Fibroblast of lung (primary cell): ENCODE data around the gene GMPR. TPM values are rescaled to one million over a fixed set of nuclear protein-coding genes. Genes with fewer than 3 reads are reported as not detected.

Experiments used
- DNase-seq, 2 donors: peaks; one replicate each; pipeline versions ENCODE4 v3.0.0 to v3.0.0-alpha.2; 2010; ENCODE audit warnings: low read depth in 2 of 2
- H2AFZ ChIP-seq: 2 replicates; pipeline ENCODE4 v1.5.1; 2012; ENCODE audit warnings: low read length, control low read depth, inconsistent platforms
- H3K27ac ChIP-seq: 2 replicates; pipeline ENCODE4 v1.5.1; 2011; ENCODE audit warnings: low read length, control low read depth; ENCODE audit not compliant: insufficient read depth
- H3K27me3 ChIP-seq: 2 replicates; pipeline ENCODE4 v1.5.1; 2011; ENCODE audit warnings: mild to moderate bottlenecking, low read length; ENCODE audit not compliant: control insufficient read depth, insufficient read depth
- H3K36me3 ChIP-seq: 2 replicates; pipeline ENCODE4 v1.5.1; 2011; ENCODE audit warnings: low read length; ENCODE audit not compliant: control insufficient read depth, insufficient read depth
- H3K4me1 ChIP-seq: 2 replicates; pipeline ENCODE4 v1.5.1; 2011; ENCODE audit warnings: low read length; ENCODE audit not compliant: control insufficient read depth, insufficient read depth; ENCODE audit errors: extremely low read depth
- H3K4me2 ChIP-seq: 2 replicates; pipeline ENCODE4 v1.5.1; 2011; ENCODE audit warnings: low read length, control low read depth; ENCODE audit not compliant: insufficient read depth; ENCODE audit errors: extremely low read depth
- H3K4me3 ChIP-seq, 4 experiments: fragments of 200-600 bp in 1 of 4; sonication (generic) in 1 of 4; replicated peaks in 1 of 4; 2 replicates each; pipeline ENCODE4 v1.5.1; 2011 to 2016; ENCODE audit warnings: low read length in 4 of 4, low read depth in 3 of 4, mild to moderate bottlenecking in 3 of 4, control low read depth in 2 of 4, inconsistent platforms in 1 of 4, mixed read lengths in 1 of 4; ENCODE audit not compliant: insufficient read depth in 1 of 4; ENCODE audit errors: control extremely low read depth in 1 of 4
- H3K79me2 ChIP-seq: 2 replicates; pipeline ENCODE4 v1.5.1; 2012; ENCODE audit warnings: mild to moderate bottlenecking, low read length, inconsistent platforms; ENCODE audit not compliant: control insufficient read depth, insufficient read depth
- H3K9ac ChIP-seq: 2 replicates; pipeline ENCODE4 v1.5.1; 2011; ENCODE audit warnings: mild to moderate bottlenecking, low read length, control low read depth; ENCODE audit not compliant: insufficient read depth
- H3K9me3 ChIP-seq: 2 replicates; pipeline ENCODE4 v1.5.1; 2012; ENCODE audit warnings: low read depth, low read length; ENCODE audit not compliant: control insufficient read depth, insufficient read depth
- H4K20me1 ChIP-seq: 2 replicates; pipeline ENCODE4 v1.5.1; 2011; ENCODE audit warnings: low read length; ENCODE audit not compliant: control insufficient read depth, insufficient read depth; ENCODE audit errors: extremely low read depth
- CTCF ChIP-seq, 2 donors: IDR thresholded peaks in 1 of 2; conservative IDR thresholded peaks in 1 of 2; 1 replicate in 1 of 2; 2 replicates in 1 of 2; pipeline ENCODE4 v1.5.1; 2011 to 2012; ENCODE audit warnings: low read length in 2 of 2, control low read depth in 1 of 2, inconsistent platforms in 1 of 2, low read depth in 1 of 2, mild to moderate bottlenecking in 1 of 2
- EZH2 ChIP-seq: IDR thresholded peaks from 2 replicates; pipeline ENCODE4 v1.5.1; 2012; ENCODE audit warnings: low read length, control low read depth, mild to moderate bottlenecking; ENCODE audit errors: missing control alignments
- polyA plus RNA-seq, 2 donors: library from polyadenylated mRNA; depleted of rRNA in 1 of 2; stranded (reverse) in 1 of 2; unstranded in 1 of 2; fragments of >200 nt; gene quantifications; 2 replicates each; pipeline ENCODE4 v1.2.1, GENCODE V29; 2011 to 2012; ENCODE audit warnings: missing spikeins in 1 of 2
- total RNA-seq: library from RNA; depleted of rRNA; stranded (reverse); fragments of >200 nt; gene quantifications from 2 replicates; pipeline ENCODE4 v1.2.1, GENCODE V29; 2014

Gene GMPR
- total and polyA plus RNA-seq, 2 donors (not counting 1 experiment from before 2014, with no cell fraction given) = 13.2 to 16.4 TPM

DNA sequence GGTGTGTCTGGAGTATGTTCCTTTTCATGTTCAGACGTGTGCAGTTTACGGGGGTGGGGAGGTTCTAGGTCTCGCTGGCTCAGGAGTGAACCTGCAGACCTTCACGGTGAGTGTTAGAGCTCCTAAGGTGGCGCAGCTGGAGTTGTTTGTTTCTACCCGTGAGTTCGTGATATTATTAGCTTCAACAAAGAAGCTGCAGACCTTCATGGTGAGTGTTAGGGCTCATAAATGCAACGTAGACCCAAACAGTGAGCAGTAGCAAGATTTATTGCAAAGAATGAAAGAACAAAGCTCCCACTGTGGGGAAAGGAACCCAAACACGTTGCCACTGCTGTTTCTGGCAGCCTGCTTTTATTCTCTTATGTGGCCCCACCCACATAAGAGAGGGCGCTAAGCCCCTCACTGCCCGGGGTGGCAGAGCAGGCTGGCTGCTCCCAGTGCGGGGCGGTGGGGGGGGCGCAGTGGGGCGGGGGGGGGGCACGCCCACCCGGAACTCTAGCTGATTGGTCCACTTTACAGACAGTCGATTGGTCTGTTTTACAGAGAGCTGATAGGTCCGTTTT, 41.3 kb upstream of the GMPR start:
- Histone ChIP-seq H3K4me1 (no peaks in the 10 kb centered on the region), H3K79me2 (no peaks in the 10 kb centered on the region), H3K27ac (no peak overlapping the region), H4K20me1 (no peaks in the 10 kb centered on the region), H3K9ac (no peak overlapping the region), H2AFZ (no peak overlapping the region), H3K27me3 (no peaks in the 10 kb centered on the region), H3K36me3 (no peaks in the 10 kb centered on the region), H3K9me3 (no peaks in the 10 kb centered on the region), H3K4me2 (no peak overlapping the region), H3K4me3 (no peak overlapping the region)
- DNase-seq = no peak
- TF ChIP-seq CTCF (conservative IDR thresholded peaks at IDR 0.05 in 1 of 2, IDR thresholded peaks at IDR 0.05 in 1 of 2; ENCODE audit: low read depth in 1 of 2, low read length in 2 of 2) = no peak
- TF ChIP-seq EZH2 = no peak

GRCh38 chr6:16198061-16198705, 40.2 kb upstream of the GMPR start:
- Histone ChIP-seq H3K36me3 (no peaks in the 10 kb centered on the region), H3K4me1 (no peaks in the 10 kb centered on the region), H3K27ac (no peak overlapping the region), H3K4me2 (no peak overlapping the region), H3K27me3 (no peaks in the 10 kb centered on the region), H2AFZ (no peak overlapping the region), H3K79me2 (no peaks in the 10 kb centered on the region), H3K9ac (no peak overlapping the region), H4K20me1 (no peaks in the 10 kb centered on the region), H3K4me3 (no peak overlapping the region), H3K9me3 (no peaks in the 10 kb centered on the region)
- TF ChIP-seq CTCF (conservative IDR thresholded peaks at IDR 0.05 in 1 of 2, IDR thresholded peaks at IDR 0.05 in 1 of 2; ENCODE audit: low read depth in 1 of 2, low read length in 2 of 2) (no peak), EZH2 (no peak)
- DNase-seq = no peak

DNA sequence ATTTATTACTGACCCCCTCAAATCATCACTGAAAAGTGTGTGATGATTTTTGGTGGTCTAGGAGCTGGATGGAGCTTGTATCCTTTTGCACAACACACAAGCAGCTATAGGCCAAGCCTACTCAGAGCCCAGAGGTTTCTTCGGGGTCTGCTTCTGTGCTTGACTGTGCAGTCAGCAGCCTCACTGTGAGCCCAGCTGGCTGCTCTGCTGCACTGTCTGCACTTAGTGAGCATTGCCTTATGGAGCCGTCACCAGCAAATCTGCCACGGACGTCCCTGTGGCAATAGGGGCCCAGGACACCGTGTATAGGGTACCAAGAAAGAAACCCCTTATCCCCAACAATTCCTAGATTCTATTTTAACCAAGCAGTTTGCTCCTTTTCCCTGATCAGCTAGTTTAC, 38.6 kb upstream of the GMPR start:
- Histone ChIP-seq H4K20me1 (no peaks in the 10 kb centered on the region), H3K79me2 (no peaks in the 10 kb centered on the region), H3K4me2 (no peak overlapping the region), H3K36me3 (no peaks in the 10 kb centered on the region), H2AFZ (no peak overlapping the region), H3K4me3 (peak overlapping the region in 1 of 4 experiments; percentile 23), H3K4me1 (no peaks in the 10 kb centered on the region), H3K27ac (no peak overlapping the region), H3K27me3 (no peaks in the 10 kb centered on the region), H3K9ac (no peak overlapping the region), H3K9me3 (no peaks in the 10 kb centered on the region)
- DNase-seq = no peak
- TF ChIP-seq EZH2 (no peak), CTCF (conservative IDR thresholded peaks at IDR 0.05 in 1 of 2, IDR thresholded peaks at IDR 0.05 in 1 of 2; ENCODE audit: low read depth in 1 of 2, low read length in 2 of 2) (no peak)
